ENCODE data around the gene LDB3. TPM values are rescaled to one million over a fixed set of nuclear protein-coding genes. Genes with fewer than 3 reads are reported as not detected.

The LDB3 gene, protein sequence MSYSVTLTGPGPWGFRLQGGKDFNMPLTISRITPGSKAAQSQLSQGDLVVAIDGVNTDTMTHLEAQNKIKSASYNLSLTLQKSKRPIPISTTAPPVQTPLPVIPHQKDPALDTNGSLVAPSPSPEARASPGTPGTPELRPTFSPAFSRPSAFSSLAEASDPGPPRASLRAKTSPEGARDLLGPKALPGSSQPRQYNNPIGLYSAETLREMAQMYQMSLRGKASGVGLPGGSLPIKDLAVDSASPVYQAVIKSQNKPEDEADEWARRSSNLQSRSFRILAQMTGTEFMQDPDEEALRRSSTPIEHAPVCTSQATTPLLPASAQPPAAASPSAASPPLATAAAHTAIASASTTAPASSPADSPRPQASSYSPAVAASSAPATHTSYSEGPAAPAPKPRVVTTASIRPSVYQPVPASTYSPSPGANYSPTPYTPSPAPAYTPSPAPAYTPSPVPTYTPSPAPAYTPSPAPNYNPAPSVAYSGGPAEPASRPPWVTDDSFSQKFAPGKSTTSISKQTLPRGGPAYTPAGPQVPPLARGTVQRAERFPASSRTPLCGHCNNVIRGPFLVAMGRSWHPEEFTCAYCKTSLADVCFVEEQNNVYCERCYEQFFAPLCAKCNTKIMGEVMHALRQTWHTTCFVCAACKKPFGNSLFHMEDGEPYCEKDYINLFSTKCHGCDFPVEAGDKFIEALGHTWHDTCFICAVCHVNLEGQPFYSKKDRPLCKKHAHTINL
- total RNA-seq, result under 1 TPM in 3 of 5 donors, not detected in 2; 0.07 to 0.16 (median 0.12) TPM
- total RNA-seq (2013), result 0.18 TPM
- total RNA-seq, result 0 to 0.37 (median 0.07) reads per million in 29 experiments

DNA sequence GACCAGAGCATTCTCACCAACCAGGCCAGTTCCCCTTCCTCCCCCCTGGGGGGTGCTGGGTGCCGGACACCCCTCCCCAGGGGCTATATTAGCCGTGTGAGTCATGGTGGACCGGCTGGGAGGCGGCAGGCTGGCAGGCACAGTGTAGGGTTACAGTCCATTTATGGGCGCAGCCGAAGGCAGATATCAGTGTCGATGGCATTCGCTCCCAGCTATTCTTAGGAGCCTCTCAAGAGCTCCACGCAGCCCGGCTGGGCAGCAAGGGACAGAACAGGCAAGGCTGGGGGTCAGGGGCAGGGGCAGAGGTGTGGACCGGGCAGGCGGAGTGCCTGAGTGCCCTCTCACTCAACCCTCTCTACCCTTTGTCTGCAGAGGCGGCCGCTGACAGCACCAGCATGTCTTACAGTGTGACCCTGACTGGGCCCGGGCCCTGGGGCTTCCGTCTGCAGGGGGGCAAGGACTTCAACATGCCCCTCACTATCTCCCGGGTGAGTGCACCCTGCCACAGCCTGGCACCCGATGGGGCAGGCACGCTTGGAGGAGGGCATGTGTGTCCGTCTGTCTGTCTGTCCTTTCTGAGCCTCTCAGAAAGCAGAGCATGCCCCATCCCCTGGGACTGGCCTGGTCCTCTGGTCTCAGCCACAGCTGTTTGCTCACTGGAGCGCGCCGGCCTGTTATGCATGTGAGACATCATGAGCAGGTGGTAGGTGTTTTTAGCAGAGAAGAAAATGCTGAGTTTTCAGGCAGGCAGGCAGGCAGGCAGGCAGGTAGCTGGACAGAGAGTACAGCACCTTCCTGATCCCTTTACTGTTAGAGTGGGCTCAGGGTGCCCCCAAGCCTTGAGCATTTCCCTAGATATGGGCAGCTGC lies at the start of gene LDB3:
TSS of gene LDB3 (plus strand) at position 215 of the 869 bp plus-strand sequence. CDS start at position 396, 181 bp downstream.
- ChIA-PET CTCF (no interaction called here), POLR2A (no interaction called here)
- H3K9me3 Mint-ChIP-seq, result no peaks in the 10 kb centered on the region
- H3K4me3 Mint-ChIP-seq, result no peak within 1 kb of the TSS
- H3K4me1 Mint-ChIP-seq, result no peaks in the 10 kb centered on the region
- WGBS (ENCODE audit: insufficient coverage), result 83% methylated on average over 20 of the region's 23 CpGs
- no peak within 1 kb of the TSS for H3K27ac ChIP-seq (ENCODE audit: low read length)
- no peaks in the 10 kb centered on the region for H3K9me3 ChIP-seq
- no peak for DNase-seq
- H3K27ac Mint-ChIP-seq, result no peak within 1 kb of the TSS
- H3K4me3 ChIP-seq (ENCODE audit: control insufficient read depth in 1 of 2, extremely low read depth in 1 of 2, low read length in 1 of 2), result no peak within 1 kb of the TSS
- H3K27me3 ChIP-seq (replicated peaks in 1 of 2; ENCODE audit: control insufficient read depth in 2 of 2, extremely low read depth in 1 of 2, insufficient read depth in 2 of 2, low read length in 1 of 2), result peaks cover 0 to 3% of the 10 kb centered on the region in 2 experiments
- no peaks in the 10 kb centered on the region for H3K36me3 Mint-ChIP-seq
- no peak for ATAC-seq (replicated peaks in 1 of 4)
- no peaks in the 10 kb centered on the region for H3K36me3 ChIP-seq (ENCODE audit: control insufficient read depth in 2 of 2, extremely low read depth in 1 of 2, insufficient read depth in 1 of 2, low read length in 1 of 2)
- no peaks in the 10 kb centered on the region for H3K4me1 ChIP-seq (ENCODE audit: control insufficient read depth in 1 of 2, extremely low read depth in 1 of 2, insufficient read depth in 2 of 2, low read length in 2 of 2)
- H3K27me3 Mint-ChIP-seq, result peaks cover 0 to 3% of the 10 kb centered on the region in 2 donors

DNA sequence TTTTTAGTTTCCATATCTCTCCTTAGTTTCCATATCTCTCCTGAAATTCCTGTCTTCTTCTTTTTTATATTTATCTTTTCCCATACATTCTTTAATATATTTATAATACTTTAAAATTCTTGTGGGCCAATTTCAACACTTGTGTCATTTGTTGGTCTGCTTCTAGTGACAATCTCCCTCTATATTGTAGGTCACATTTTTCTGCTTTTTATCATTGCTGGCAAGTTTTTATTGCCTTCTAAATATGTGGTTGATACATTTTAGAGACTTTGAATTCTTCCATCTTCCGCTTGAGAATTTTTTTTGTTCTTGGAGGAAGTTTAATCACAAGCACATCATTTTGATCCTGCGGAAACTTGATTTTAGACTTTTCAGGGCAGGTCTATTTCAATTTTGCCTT lies 40.0 kb upstream of the LDB3 start:
- ATAC-seq (replicated peaks in 1 of 4) (no peak), DNase-seq (no peak)
- Mint-ChIP-seq H3K27ac (peak overlapping the region in 1 of 2 donors; percentile 21), H3K9me3 (no peaks in the 10 kb centered on the region), H3K4me3 (no peak overlapping the region), H3K4me1 (peaks cover 0 to 2% (median 0%) of the 10 kb centered on the region in 3 donors), H3K27me3 (peaks cover 32 to 36% of the 10 kb centered on the region in 2 donors), H3K36me3 (no peaks in the 10 kb centered on the region)
- WGBS (ENCODE audit: insufficient coverage), result 83% methylated on average over 1 of the region's 2 CpGs
- Histone ChIP-seq H3K27me3 (replicated peaks in 1 of 2; ENCODE audit: control insufficient read depth in 2 of 2, extremely low read depth in 1 of 2, insufficient read depth in 2 of 2, low read length in 1 of 2) (peaks cover 12 to 30% of the 10 kb centered on the region in 2 experiments), H3K27ac (ENCODE audit: low read length) (no peak overlapping the region), H3K36me3 (ENCODE audit: control insufficient read depth in 2 of 2, extremely low read depth in 1 of 2, insufficient read depth in 1 of 2, low read length in 1 of 2) (no peaks in the 10 kb centered on the region), H3K4me1 (ENCODE audit: control insufficient read depth in 1 of 2, extremely low read depth in 1 of 2, insufficient read depth in 2 of 2, low read length in 2 of 2) (no peaks in the 10 kb centered on the region), H3K9me3 (no peaks in the 10 kb centered on the region), H3K4me3 (ENCODE audit: control insufficient read depth in 1 of 2, extremely low read depth in 1 of 2, low read length in 1 of 2) (no peak overlapping the region)
- ChIA-PET CTCF (no interaction called here), POLR2A (no interaction called here)

GRCh38 chr10:86630079-86630478 lies 38.2 kb upstream of the LDB3 start:
- Histone ChIP-seq H3K4me1 (ENCODE audit: control insufficient read depth in 1 of 2, extremely low read depth in 1 of 2, insufficient read depth in 2 of 2, low read length in 2 of 2) (no peaks in the 10 kb centered on the region), H3K9me3 (no peaks in the 10 kb centered on the region), H3K27ac (ENCODE audit: low read length) (no peak overlapping the region), H3K4me3 (ENCODE audit: control insufficient read depth in 1 of 2, extremely low read depth in 1 of 2, low read length in 1 of 2) (no peak overlapping the region), H3K27me3 (replicated peaks in 1 of 2; ENCODE audit: control insufficient read depth in 2 of 2, extremely low read depth in 1 of 2, insufficient read depth in 2 of 2, low read length in 1 of 2) (peaks cover 12 to 40% of the 10 kb centered on the region in 2 experiments), H3K36me3 (ENCODE audit: control insufficient read depth in 2 of 2, extremely low read depth in 1 of 2, insufficient read depth in 1 of 2, low read length in 1 of 2) (no peaks in the 10 kb centered on the region)
- peaks cover 0 to 2% (median 0%) of the 10 kb centered on the region in 3 donors for H3K4me1 Mint-ChIP-seq
- H3K27ac Mint-ChIP-seq, result no peak overlapping the region
- ChIA-PET POLR2A (no interaction called here), CTCF (no interaction called here)
- ATAC-seq (replicated peaks in 1 of 4) (no peak), DNase-seq (no peak)
- H3K9me3 Mint-ChIP-seq, result no peaks in the 10 kb centered on the region
- peaks cover 39 to 52% of the 10 kb centered on the region in 2 donors for H3K27me3 Mint-ChIP-seq
- no peaks in the 10 kb centered on the region for H3K36me3 Mint-ChIP-seq
- H3K4me3 Mint-ChIP-seq, result no peak overlapping the region
- no CpG with 5 or more reads among the region's 2 CpGs for WGBS (ENCODE audit: insufficient coverage)

DNA sequence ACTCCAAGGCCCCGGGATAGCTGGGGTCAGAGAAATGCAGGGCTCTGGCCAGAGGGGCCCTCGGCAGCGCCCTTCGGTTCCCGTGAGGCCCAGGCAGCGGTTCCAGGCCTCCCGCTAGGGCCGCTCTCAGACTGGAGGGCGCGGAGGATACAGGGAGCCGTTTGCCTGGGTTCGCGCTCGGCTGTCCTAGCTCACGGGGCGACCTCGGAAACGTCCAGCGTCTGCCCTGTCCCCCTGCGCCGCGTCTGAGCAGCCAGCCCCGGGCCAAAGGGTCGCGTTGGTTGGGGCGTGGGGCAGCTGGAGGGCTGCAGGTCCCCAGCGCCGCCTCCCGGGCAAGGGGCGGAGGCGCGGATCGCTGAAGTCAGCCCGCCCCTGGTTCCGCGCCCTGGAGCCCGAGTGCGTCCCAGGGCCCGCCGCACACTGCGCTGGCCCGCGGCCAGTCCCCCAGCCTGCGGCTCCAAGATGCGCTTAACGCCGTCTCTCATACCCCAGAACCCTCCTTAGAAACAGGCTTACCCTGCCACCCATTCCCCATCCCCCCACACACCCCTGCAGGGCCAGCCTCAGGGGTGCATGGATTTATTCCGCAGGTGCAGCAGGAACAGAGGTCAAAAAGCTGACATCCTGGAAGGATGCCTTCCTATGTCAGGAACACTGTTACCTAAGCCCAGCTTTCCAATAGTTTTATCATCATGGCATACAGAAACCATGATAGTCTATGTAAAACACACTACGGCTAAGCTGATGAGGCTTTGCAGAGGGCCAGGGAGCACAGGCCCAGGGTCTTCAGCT lies 36.1 kb upstream of the LDB3 start:
- no peaks in the 10 kb centered on the region for H3K9me3 ChIP-seq
- peaks cover 12 to 41% of the 10 kb centered on the region in 2 experiments for H3K27me3 ChIP-seq (replicated peaks in 1 of 2; ENCODE audit: control insufficient read depth in 2 of 2, extremely low read depth in 1 of 2, insufficient read depth in 2 of 2, low read length in 1 of 2)
- DNase-seq (no peak), ATAC-seq (replicated peaks in 1 of 4) (no peak)
- H3K36me3 ChIP-seq (ENCODE audit: control insufficient read depth in 2 of 2, extremely low read depth in 1 of 2, insufficient read depth in 1 of 2, low read length in 1 of 2), result no peaks in the 10 kb centered on the region
- POLR2A ChIA-PET, result no interaction called here
- peaks cover 0 to 2% (median 0%) of the 10 kb centered on the region in 3 donors for H3K4me1 Mint-ChIP-seq
- 10% methylated on average over 49 of the region's 49 CpGs for WGBS (ENCODE audit: insufficient coverage)
- H3K9me3 Mint-ChIP-seq, result no peaks in the 10 kb centered on the region
- H3K36me3 Mint-ChIP-seq, result no peaks in the 10 kb centered on the region
- H3K4me1 ChIP-seq (ENCODE audit: control insufficient read depth in 1 of 2, extremely low read depth in 1 of 2, insufficient read depth in 2 of 2, low read length in 2 of 2), result no peaks in the 10 kb centered on the region
- peaks cover 40 to 60% of the 10 kb centered on the region in 2 donors for H3K27me3 Mint-ChIP-seq
- H3K27ac ChIP-seq (ENCODE audit: low read length), result no peak overlapping the region
- no peak overlapping the region for H3K4me3 Mint-ChIP-seq
- CTCF ChIA-PET, result no interaction called here
- no peak overlapping the region for H3K27ac Mint-ChIP-seq
- H3K4me3 ChIP-seq (ENCODE audit: control insufficient read depth in 1 of 2, extremely low read depth in 1 of 2, low read length in 1 of 2), result no peak overlapping the region

GRCh38 chr10:86632951-86633350 lies 35.4 kb upstream of the LDB3 start:
- Mint-ChIP-seq H3K27ac (peak overlapping the region in 1 of 2 donors; percentile 11), H3K27me3 (peaks cover 40 to 59% of the 10 kb centered on the region in 2 donors), H3K4me3 (no peak overlapping the region)

More at GRCh38 chr10:86632951-86633350, 35.4 kb upstream of the LDB3 start:
- ChIA-PET POLR2A (no interaction called here), CTCF (no interaction called here)
- Histone ChIP-seq H3K9me3 (no peaks in the 10 kb centered on the region), H3K4me3 (ENCODE audit: control insufficient read depth in 1 of 2, extremely low read depth in 1 of 2, low read length in 1 of 2) (no peak overlapping the region), H3K27ac (ENCODE audit: low read length) (no peak overlapping the region), H3K4me1 (ENCODE audit: control insufficient read depth in 1 of 2, extremely low read depth in 1 of 2, insufficient read depth in 2 of 2, low read length in 2 of 2) (no peaks in the 10 kb centered on the region), H3K27me3 (replicated peaks in 1 of 2; ENCODE audit: control insufficient read depth in 2 of 2, extremely low read depth in 1 of 2, insufficient read depth in 2 of 2, low read length in 1 of 2) (peaks cover 12 to 41% of the 10 kb centered on the region in 2 experiments), H3K36me3 (ENCODE audit: control insufficient read depth in 2 of 2, extremely low read depth in 1 of 2, insufficient read depth in 1 of 2, low read length in 1 of 2) (no peaks in the 10 kb centered on the region)
- ATAC-seq (replicated peaks in 1 of 4) (no peak), DNase-seq (no peak)
- 30% methylated on average over 2 of the region's 5 CpGs for WGBS (ENCODE audit: insufficient coverage)
- H3K4me1 Mint-ChIP-seq, result peaks cover 0 to 2% (median 0%) of the 10 kb centered on the region in 3 donors
- H3K36me3 Mint-ChIP-seq, result no peaks in the 10 kb centered on the region
- H3K9me3 Mint-ChIP-seq, result no peaks in the 10 kb centered on the region

Data from T-cell (primary cell).